A673 (cell line): ENCODE results near the gene EPAS1. TPM values are rescaled to one million over a fixed set of nuclear protein-coding genes. Genes with fewer than 3 reads are reported as not detected.

Experiments used
- BruUV-seq: library from RNA; stranded (reverse); fragments of 400-500 nt; replicated peaks from 2 replicates; lab custom pipeline; 2021; lab: Mats Ljungman, UMichigan
- CTCF ChIA-PET: fragments of 300-600 bp; sonication (Branson Sonifier 250); formaldehyde crosslinking; loops from one replicate; lab custom pipeline; 2022; ENCODE audit warnings: antibody characterized with exemption; lab: Charles Lee
- POLR2A ChIA-PET: fragments of 300-600 bp; sonication (Branson Sonifier 250); formaldehyde crosslinking; loops from one replicate; lab custom pipeline; 2022; ENCODE audit warnings: antibody characterized with exemption; ENCODE audit not compliant: low non-redundant PET; lab: Charles Lee
- DNase-seq: peaks from one replicate; pipeline ENCODE4 v3.0.0-alpha.2; 2015; ENCODE audit warnings: low spot score
- H3K27ac ChIP-seq: fragments of 200-600 bp; sonication (generic); 2 replicates; pipeline ENCODE4 v1.5.1; 2016; ENCODE audit warnings: mixed run types, low read depth, mild to moderate bottlenecking, mixed read lengths, antibody characterized with exemption, low read length; ENCODE audit not compliant: poor library complexity, severe bottlenecking
- H3K27me3 ChIP-seq: fragments of 200-600 bp; sonication (generic); replicated peaks from 2 replicates; pipeline ENCODE4 v1.6.1; 2017; ENCODE audit warnings: mixed run types, low read depth, mild to moderate bottlenecking, mixed read lengths, antibody characterized with exemption, low read length; ENCODE audit not compliant: insufficient read depth, poor library complexity
- H3K36me3 ChIP-seq: fragments of 200-600 bp; sonication (generic); 2 replicates; pipeline ENCODE4 v1.6.1; 2016; ENCODE audit warnings: mixed run types, mild to moderate bottlenecking, mixed read lengths, antibody characterized with exemption, low read length; ENCODE audit not compliant: insufficient read depth, poor library complexity, severe bottlenecking
- H3K4me1 ChIP-seq: fragments of 200-600 bp; sonication (generic); 2 replicates; pipeline ENCODE4 v1.6.1; 2017; ENCODE audit warnings: mixed run types, mild to moderate bottlenecking, mixed read lengths, antibody characterized with exemption, low read length; ENCODE audit not compliant: insufficient read depth, poor library complexity, severe bottlenecking
- H3K4me3 ChIP-seq: fragments of 200-600 bp; sonication (generic); 2 replicates; pipeline ENCODE4 v1.5.1; 2016; ENCODE audit warnings: low read depth, mixed run types, mild to moderate bottlenecking, mixed read lengths, low read length; ENCODE audit not compliant: poor library complexity, severe bottlenecking
- H3K9me3 ChIP-seq: fragments of 200-600 bp; sonication (generic); 2 replicates; pipeline ENCODE4 v1.6.1; 2016; ENCODE audit warnings: mixed run types, low read depth, mild to moderate bottlenecking, mixed read lengths, antibody characterized with exemption, low read length; ENCODE audit not compliant: poor library complexity, severe bottlenecking
- CTCF ChIP-seq: fragments of 300-800, 200-600 bp; sonication (generic); conservative IDR thresholded peaks from 2 replicates; pipeline ENCODE4 v1.5.1; 2017; ENCODE audit warnings: low read depth, mild to moderate bottlenecking, antibody characterized with exemption, low read length, moderate library complexity, mixed read lengths
- EZH2 ChIP-seq: fragments of 200-600 bp; sonication (generic); IDR thresholded peaks from 2 replicates; pipeline ENCODE4 v1.6.1; 2017; ENCODE audit warnings: borderline replicate concordance, low read depth, mild to moderate bottlenecking, mixed read lengths, antibody characterized with exemption, low read length; ENCODE audit not compliant: poor library complexity, severe bottlenecking
- intact Hi-C: fragments of 100-400 bp; cut with micrococcal nuclease; formaldehyde crosslinking; loops from one replicate; pipeline ENCODE4 v1.10.0; 2022; ENCODE audit not compliant: unreplicated experiment
- total RNA-seq: library from RNA; stranded (reverse); gene quantifications from 2 replicates; pipeline ENCODE4 v1.2.3, GENCODE V29; 2021

EPAS1 gene
- total RNA-seq, 1 experiment from 2014 or later: 0.41 TPM

GRCh38 chr2:46306988-46307655 lies 9.9 kb downstream of the EPAS1 start:
- no peak for TF ChIP-seq CTCF
- TF ChIP-seq EZH2: no peak
- DNase-seq: no peak
- ChIA-PET CTCF (no interaction called here), POLR2A (no interaction called here)
- no peaks in the 10 kb centered on the region for H3K4me1 ChIP-seq
- H3K4me3 ChIP-seq: no peak overlapping the region
- H3K9me3 ChIP-seq: no peaks in the 10 kb centered on the region
- peaks cover 8% of the 10 kb centered on the region for H3K27me3 ChIP-seq
- no TSS peak for BruUV-seq
- intact Hi-C loops: no loop called here
- no peak overlapping the region for H3K27ac ChIP-seq
- no peaks in the 10 kb centered on the region for H3K36me3 ChIP-seq

GRCh38 chr2:46308081-46308480 lies 10.9 kb downstream of the EPAS1 start:
- no TSS peak for BruUV-seq
- CTCF ChIA-PET: no interaction called here
- Histone ChIP-seq H3K27me3 (peaks cover 5% of the 10 kb centered on the region), H3K9me3 (no peaks in the 10 kb centered on the region), H3K4me3 (no peak overlapping the region), H3K27ac (no peak overlapping the region), H3K36me3 (no peaks in the 10 kb centered on the region), H3K4me1 (no peaks in the 10 kb centered on the region)
- intact Hi-C loops: no loop called here
- no peak for DNase-seq
- TF ChIP-seq CTCF (no peak), EZH2 (no peak)
- POLR2A ChIA-PET: no interaction called here

- intact Hi-C loops: no loop called here
- TF ChIP-seq CTCF (no peak), EZH2 (no peak)
Observed at GRCh38 chr2:46308629-46309028, 11.4 kb downstream of the EPAS1 start.

More at GRCh38 chr2:46308629-46309028, 11.4 kb downstream of the EPAS1 start:
- ChIA-PET POLR2A (no interaction called here), CTCF (no interaction called here)
- no peaks in the 10 kb centered on the region for H3K9me3 ChIP-seq
- no peak overlapping the region for H3K4me3 ChIP-seq
- DNase-seq: no peak
- no peak overlapping the region for H3K27ac ChIP-seq
- H3K27me3 ChIP-seq: peaks cover 5% of the 10 kb centered on the region
- no TSS peak for BruUV-seq
- H3K4me1 ChIP-seq: no peaks in the 10 kb centered on the region
- H3K36me3 ChIP-seq: no peaks in the 10 kb centered on the region
